Progenitor cell of endocrine pancreas (in vitro differentiated cells): Measurements from ENCODE around the gene DGCR8. TPM values are rescaled to one million over a fixed set of nuclear protein-coding genes. Genes with fewer than 3 reads are reported as not detected.

Experiments
- DNase-seq: peaks from one replicate; pipeline ENCODE4 v3.0.0; 2021; ENCODE audit warnings: low spot score; ENCODE audit not compliant: unreplicated experiment
- H3K27ac Mint-ChIP-seq: 2 replicates; pipeline ENCODE4 v1.8.0; 2021; ENCODE audit warnings: mild to moderate bottlenecking, moderate library complexity, mixed read lengths
- H3K27me3 Mint-ChIP-seq: 2 replicates; pipeline ENCODE4 v1.8.0; 2021; ENCODE audit warnings: mixed read lengths
- H3K36me3 Mint-ChIP-seq: 2 replicates; pipeline ENCODE4 v1.8.0; 2022; ENCODE audit warnings: mixed read lengths; ENCODE audit not compliant: insufficient read depth
- H3K4me1 Mint-ChIP-seq: 2 replicates; pipeline ENCODE4 v1.8.0; 2021; ENCODE audit warnings: low read depth, mixed read lengths
- H3K4me3 Mint-ChIP-seq: 2 replicates; pipeline ENCODE4 v1.8.0; 2021; ENCODE audit warnings: low read depth, mild to moderate bottlenecking, moderate library complexity, mixed read lengths
- H3K9me3 Mint-ChIP-seq: 2 replicates; pipeline ENCODE4 v1.8.0; 2021; ENCODE audit warnings: low read depth, mixed read lengths
- CTCF ChIP-seq: fragments of 200-600 bp; sonication (generic); IDR thresholded peaks from one replicate; pipeline ENCODE4 v1.5.0; 2021; ENCODE audit warnings: antibody characterized with exemption, mild to moderate bottlenecking; ENCODE audit not compliant: unreplicated experiment
- total RNA-seq: library from RNA; stranded (reverse); gene quantifications from 2 replicates; pipeline ENCODE4 v1.2.1, GENCODE V29; 2021

DGCR8 gene
- total RNA-seq, 1 donor from 2014 or later, result 75.8 TPM

DNA sequence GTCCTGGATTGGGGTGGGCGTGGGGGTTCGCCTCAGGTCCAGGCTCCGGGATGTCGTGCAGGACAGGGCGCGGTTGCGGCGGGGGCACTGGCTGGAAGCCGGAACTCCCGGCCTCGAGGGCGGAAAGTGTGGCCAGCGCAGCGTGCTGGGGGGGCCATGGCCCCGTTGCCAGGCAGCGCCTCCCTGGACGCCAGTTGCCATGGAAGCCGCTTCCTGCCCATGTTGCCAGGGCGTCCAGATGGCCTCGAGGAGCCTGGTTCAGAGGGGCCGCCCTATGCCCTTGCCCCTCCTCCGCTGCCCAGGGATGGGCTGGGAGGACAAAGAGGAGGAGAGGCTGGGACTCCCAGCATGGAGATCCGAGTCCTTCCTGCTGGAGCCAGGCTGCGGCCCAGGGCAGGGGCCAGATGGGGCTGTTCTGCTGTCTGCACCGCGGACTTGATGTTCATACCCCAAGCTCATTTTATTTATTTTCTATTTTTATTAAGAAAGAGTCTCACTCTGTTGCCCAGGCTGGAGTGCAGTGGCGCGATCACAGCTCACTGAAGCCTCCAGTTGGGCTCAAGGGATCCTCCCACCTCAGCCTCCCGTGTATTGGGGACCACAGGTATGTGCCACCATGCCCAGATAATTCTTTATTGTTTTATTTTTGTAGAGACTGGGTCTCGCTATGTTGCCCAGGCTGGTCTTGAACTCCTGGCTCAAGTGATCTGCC is 75.4 kb downstream of the DGCR8 start:
- H3K27me3 Mint-ChIP-seq, result peaks cover 7% of the 10 kb centered on the region
- no peak for TF ChIP-seq CTCF
- no peak overlapping the region for H3K27ac Mint-ChIP-seq
- peaks cover 7% of the 10 kb centered on the region for H3K4me1 Mint-ChIP-seq
- H3K36me3 Mint-ChIP-seq, result no peaks in the 10 kb centered on the region
- DNase-seq, result no peak
- no peaks in the 10 kb centered on the region for H3K9me3 Mint-ChIP-seq
- no peak overlapping the region for H3K4me3 Mint-ChIP-seq

- no peaks in the 10 kb centered on the region for H3K36me3 Mint-ChIP-seq
- no peak for DNase-seq
- peaks cover 7% of the 10 kb centered on the region for H3K27me3 Mint-ChIP-seq
- H3K4me1 Mint-ChIP-seq, result peaks cover 7% of the 10 kb centered on the region
- H3K4me3 Mint-ChIP-seq, result no peak overlapping the region
- H3K27ac Mint-ChIP-seq, result no peak overlapping the region
- H3K9me3 Mint-ChIP-seq, result no peaks in the 10 kb centered on the region
- TF ChIP-seq CTCF, result no peak
Observed at GRCh38 chr22:20156042-20156389, 76.0 kb downstream of the DGCR8 start.

GRCh38 chr22:20156611-20157429 is 76.8 kb downstream of the DGCR8 start:
- TF ChIP-seq CTCF, result peak; percentile 98
- no peak overlapping the region for H3K4me3 Mint-ChIP-seq
- H3K9me3 Mint-ChIP-seq, result no peaks in the 10 kb centered on the region
- peak; percentile 92 for DNase-seq
- H3K27me3 Mint-ChIP-seq, result peaks cover 7% of the 10 kb centered on the region
- no peak overlapping the region for H3K27ac Mint-ChIP-seq
- H3K4me1 Mint-ChIP-seq, result peaks cover 7% of the 10 kb centered on the region
- H3K36me3 Mint-ChIP-seq, result no peaks in the 10 kb centered on the region

- Mint-ChIP-seq H3K27me3 (peaks cover 7% of the 10 kb centered on the region), H3K27ac (no peak overlapping the region)
- TF ChIP-seq CTCF, result no peak
Observed at GRCh38 chr22:20157430-20158183, 77.6 kb downstream of the DGCR8 start.

DNA sequence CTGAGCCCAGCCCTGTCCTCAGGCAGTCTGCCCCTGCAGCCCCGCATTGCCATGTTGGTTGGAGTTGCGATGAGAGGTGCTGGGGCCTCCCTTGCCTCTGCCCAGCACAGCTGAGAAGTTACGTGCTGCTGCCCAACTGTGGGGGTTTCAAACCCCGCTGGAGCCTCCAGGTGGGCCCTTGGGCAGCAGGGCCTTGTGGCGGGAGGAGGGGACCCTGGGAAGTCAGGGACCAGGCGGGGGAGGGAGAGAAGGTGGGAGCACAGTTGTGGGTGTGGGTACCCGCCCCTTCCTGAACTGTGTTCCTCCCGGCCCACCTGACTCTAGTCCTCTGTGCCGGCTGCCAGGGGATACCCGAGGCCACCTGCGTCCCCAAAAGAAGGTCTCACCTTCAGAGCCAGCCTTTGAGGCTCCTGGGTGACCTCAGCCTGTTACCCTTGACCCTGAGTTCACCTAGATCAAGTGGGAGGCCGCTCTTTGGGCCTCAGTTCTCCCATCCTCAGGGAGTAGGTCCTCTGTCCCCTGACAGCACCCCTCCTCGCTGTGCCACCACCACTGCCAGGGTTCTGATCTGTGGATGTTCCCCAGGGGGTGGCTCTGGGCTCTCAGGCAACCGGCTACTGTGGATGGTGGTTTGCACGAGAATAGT is 78.5 kb downstream of the DGCR8 start:
- H3K27ac Mint-ChIP-seq, result no peak overlapping the region
- H3K36me3 Mint-ChIP-seq, result no peaks in the 10 kb centered on the region
- peaks cover 7% of the 10 kb centered on the region for H3K4me1 Mint-ChIP-seq
- no peak overlapping the region for H3K4me3 Mint-ChIP-seq
- peaks cover 3% of the 10 kb centered on the region for H3K27me3 Mint-ChIP-seq
- no peaks in the 10 kb centered on the region for H3K9me3 Mint-ChIP-seq
- DNase-seq, result no peak
- TF ChIP-seq CTCF, result no peak

More at GRCh38 chr22:20157430-20158183, 77.6 kb downstream of the DGCR8 start:
- H3K36me3 Mint-ChIP-seq, result no peaks in the 10 kb centered on the region
- no peak overlapping the region for H3K4me3 Mint-ChIP-seq
- H3K4me1 Mint-ChIP-seq, result peaks cover 7% of the 10 kb centered on the region
- DNase-seq, result no peak
- H3K9me3 Mint-ChIP-seq, result no peaks in the 10 kb centered on the region
